HG03139 (cell line): ENCODE data around the gene KCNIP4.
"Not testable (repeated sequence)": the region's sequence is repeated elsewhere in the genome, so short reads cannot be mapped to it uniquely, and the experiment has no call there.

Source experiments
- ATAC-seq: cut with Tn5 transposase; IDR thresholded peaks from one replicate; pipeline ENCODE4 v1.9.1; 2021; ENCODE audit not compliant: unreplicated experiment

The KCNIP4 gene

DNA sequence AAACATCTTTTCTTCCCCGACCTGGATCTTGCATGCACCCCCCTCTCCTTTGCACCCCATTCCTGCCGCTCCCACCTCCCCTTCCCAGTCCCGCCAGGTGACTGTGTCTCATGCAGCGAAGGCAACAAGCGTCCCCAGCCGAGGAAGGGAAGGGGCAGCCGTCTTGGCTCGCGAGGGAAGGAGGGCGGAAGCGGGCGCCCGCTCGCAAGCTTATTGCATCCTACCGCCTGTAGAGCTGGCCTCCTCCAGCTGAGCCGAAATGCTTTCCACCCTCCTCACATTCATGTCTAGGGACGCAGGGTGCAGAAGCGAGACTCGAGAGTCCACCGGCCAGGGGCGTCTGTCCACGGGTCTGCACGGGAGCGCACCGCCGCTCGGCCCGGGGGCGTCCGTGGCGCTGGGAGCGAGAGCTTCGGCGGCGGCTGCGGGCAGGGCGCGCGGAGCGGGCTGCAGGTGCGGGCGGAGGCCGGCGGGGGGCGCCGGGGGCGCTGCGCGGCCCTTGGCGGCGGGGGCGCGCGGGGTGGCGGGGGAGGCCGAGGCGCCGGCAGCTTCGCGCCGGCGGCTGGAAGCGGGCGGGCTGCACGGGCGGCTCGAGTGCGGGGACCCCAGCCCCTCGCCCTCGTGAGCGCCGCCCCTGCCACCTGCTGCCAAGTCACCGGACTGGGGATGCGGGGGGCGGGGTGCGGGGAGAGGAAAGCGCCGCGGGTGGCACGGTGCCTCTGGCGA, at the start of gene KCNIP4:
Gene KCNIP4 (minus strand): TSS at position 426 of the 726 bp plus-strand sequence.
- no peak for ATAC-seq

DNA sequence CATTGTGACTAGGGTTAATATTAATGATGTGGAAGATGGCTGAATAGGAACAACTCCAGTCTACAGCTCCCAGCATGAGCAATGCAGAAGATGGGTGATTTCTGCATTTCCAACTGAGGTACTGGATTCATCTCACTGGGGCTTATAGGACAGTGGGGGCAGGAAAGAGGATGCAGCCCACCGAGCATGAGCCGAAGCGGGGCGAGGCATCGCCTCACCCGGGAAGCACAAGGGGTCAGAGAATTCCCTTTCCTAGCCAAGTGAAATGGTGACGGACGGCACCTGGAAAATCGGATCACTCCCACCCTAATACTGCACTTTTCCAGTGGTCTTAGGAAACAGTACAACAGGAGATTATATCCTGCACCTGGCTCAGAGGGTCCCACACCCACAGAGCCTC, 48.0 kb upstream of the KCNIP4 start:
- not testable (repeated sequence) for ATAC-seq

DNA sequence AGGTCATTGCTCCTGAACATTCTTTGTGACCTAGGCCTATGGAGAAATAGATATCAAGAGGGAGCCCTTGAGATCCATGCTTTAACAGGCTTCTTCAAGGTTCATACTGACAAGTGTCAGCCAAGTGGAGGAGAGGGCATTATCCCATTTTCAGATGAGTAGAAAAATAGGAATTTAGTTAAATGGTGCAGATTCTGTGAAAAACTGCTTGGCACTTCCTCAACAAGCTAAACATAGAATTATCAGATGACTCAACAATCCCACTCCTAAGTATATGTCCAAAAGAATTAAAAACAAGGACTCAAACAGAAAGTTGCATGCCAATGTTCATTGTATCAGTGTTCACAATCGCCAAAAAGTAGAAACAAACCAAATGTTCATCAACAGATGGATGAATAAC, 43.8 kb upstream of the KCNIP4 start:
- no peak for ATAC-seq

DNA sequence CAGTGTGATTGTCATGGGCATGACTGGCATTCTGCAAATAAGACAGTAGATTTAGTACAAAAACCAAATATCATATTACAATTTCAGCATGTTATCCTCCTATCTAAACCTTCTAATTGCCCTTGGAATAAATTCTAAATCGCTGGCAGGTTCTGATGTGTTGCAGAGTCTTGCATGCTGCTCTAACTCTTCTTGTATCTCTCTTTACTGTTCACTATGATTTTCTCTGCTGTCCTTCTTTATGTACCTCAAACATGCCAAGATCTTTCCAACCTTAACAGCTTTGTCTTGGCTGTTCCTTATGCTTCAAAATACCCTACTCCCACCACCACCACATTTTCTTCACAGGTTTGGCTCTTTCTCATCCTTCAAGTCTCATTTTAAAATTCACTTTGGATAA, 43.0 kb upstream of the KCNIP4 start:
- ATAC-seq: no peak

DNA sequence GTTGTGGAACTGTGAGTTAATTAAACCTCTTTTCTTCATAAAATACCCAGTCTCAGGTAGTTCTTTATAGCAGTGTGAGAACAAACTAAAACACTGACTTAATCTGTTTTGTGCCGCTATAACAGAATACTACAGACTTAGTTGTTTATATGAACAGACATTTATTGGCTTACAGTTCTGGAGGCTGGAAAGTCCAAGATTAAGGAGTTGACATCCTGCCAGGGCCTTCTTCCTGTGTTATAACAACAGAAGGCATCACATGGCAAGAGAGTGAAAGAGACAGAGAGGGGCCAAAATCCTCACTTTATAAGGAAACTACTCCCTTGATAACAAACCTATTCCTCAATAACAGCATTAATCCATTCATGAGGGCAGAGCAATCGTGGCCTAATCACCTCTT, 42.5 kb upstream of the KCNIP4 start:
- ATAC-seq: no peak

DNA sequence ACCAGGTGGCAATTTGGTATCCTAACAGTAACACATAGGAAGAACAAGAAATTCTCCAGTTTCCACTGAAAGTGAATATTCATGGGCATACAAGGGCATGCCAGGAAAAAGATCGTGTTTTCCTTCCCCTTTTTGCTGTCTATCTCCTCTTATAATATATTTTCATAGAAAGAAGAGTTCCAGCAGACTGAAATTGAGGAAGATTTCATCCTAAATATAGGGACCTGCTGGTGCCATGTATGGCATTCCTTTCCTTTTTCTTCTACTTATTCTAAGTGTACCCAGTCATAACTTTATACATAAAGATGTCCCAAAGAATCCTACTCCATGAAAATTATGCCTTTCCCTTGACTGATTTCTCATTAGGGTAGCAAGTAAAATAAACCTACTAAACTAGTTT, 40.8 kb upstream of the KCNIP4 start:
- no peak for ATAC-seq

DNA sequence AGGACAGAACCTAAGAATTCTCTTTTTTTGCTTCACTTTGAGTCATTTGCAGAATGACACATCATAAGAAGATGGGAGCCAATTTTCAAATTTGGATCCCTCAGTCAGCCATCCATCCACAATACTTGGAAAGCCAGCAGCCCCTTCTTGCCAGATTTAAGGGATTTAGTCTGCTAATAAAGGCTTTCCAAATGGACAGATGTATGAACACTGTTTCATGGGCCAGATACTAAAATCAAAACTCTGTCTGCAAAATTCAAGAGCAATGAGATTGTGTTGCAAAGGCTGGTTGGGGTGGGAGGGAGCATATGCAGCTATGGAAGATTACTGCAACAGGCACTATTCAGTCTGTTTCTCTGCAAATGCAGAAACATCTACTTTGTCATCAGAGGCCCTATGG, 37.7 kb upstream of the KCNIP4 start:
- no peak for ATAC-seq

DNA sequence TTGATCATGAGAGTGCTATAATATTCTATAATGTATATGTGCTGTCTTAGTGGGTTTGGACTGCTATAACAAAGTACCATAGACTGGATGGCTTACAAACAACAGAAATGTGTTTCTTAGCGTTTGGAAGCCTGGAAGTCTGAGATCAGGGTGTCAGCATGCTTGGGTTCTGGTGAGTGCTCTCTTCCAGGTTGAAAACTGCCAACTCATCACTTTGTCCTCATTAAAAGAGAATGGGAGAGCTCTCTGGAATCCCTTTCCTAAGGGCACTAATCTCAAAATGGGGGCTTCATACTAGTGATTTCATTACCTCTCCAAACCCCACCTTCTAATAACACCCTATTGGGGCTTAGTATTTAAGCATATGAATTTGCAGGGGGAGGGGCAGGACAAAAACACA, 33.5 kb upstream of the KCNIP4 start:
- ATAC-seq: no peak

DNA sequence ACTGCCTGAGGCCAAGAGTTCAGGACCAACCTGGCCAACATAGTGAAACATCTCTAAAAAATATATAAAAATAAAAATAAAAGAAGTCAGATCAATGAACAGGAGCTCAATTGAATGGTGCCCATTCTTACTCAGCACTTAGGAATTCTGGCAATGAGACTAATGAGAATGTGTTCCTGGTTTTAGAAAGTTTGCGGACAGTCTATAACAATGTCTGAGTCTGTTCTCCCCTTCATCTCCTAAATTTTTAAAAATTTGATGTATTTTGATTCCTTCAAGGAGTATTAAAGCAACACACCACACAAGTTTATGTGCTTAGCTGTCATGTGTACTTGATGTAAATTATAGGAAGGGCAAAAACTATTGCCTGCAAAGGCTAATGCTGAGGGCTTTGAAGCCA, 30.6 kb upstream of the KCNIP4 start:
- ATAC-seq: no peak

DNA sequence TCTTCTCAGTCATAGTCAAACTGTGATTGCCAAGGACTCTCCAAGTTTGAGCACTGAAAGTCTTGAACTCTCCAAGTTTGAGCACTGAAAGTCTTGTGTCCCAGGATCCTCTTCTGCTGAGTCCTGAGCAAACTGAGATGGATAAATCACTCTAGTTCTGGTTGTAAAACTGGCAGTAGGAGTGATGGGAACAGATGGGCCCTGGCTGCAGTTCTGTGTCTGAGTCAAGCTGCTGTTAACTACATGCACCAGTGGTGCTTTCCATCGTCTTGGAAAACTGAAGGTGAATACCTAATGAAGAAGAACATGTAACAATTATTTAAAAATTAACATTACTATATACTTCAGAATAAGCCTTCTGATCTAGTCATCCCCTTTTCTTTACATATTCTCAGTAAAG, 27.6 kb upstream of the KCNIP4 start:
- ATAC-seq: no peak

DNA sequence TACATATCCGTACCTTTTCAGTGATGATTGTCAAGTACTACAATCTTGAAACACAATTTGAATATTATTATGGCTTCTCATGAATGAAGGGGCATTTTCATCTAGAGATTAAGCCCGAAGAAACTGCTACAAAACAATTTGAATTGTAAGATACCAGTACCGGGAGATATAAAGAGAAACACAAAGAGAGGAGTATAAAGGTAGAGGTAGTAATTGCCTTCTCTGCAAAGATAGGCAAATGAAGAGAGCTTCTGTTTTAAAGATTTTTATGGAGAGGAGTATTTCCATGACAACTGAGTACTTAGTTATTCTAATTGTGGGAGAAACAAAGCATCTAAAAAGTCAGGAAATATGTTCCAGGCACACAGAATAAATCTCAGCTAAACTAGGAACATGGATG, 25.3 kb upstream of the KCNIP4 start:
- no peak for ATAC-seq

DNA sequence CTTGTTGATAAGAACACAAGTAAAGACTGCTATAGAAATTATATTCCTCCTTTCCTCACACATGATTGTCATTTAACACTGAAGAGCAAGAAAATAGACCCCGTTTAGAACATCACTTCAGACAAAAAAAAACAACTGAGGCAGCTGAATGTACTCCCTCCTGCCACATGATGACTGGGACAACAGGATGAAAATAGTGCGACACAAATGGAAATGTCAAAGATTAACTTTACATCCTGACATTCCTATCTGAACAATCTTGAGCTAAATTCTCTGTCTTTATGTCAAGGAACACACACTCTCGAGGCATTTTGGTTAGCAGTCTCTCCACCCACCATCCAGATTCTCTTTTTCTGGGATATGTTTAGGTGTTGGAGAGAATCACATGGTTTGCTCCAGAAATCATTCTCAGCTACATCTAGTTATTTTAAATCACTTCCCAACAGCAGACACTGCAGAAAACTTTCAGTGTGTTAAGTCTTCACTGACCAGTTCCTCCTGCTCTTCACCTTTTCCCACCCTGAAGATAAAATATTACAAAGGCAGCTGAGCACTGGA, 16.3 kb upstream of the KCNIP4 start:
- no peak for ATAC-seq

DNA sequence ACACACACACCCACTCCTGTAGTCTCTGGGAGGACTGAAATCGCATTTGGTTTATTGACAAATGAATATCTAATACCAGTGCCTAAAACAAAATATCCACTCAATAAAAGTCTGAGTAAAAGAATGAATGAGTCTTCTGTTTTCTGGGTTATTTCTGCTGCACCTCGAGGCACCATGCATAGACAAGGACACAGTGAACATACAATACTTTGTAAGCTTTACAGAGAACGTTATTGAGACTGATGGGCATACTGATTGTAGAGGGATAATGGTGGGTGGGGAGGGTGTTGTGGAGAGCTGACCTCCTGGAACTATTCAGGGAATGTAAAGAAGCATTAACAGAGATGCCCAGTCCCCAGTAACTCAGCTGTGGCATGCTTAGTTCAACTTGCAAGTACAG, 14.1 kb upstream of the KCNIP4 start:
- no peak for ATAC-seq

DNA sequence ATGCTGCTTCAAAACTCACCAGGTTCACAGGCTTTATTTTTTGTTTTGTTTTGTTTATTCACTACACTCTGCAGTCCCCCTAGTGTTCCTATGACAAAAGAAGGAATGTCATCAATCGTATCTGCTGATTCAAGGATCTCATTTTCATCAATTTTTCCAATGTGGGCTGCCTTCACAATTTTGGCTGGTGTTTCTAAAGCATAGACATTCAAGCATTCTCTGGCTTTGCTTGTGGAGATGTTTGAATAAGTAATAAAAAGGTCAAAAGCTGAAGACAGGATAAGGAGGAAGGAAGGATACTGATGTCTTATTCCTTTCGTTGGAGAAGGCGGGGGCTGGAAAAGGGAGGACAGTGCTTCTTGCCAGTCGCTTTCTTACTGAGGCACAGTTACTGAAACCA, 12.2 kb upstream of the KCNIP4 start:
- ATAC-seq: no peak

DNA sequence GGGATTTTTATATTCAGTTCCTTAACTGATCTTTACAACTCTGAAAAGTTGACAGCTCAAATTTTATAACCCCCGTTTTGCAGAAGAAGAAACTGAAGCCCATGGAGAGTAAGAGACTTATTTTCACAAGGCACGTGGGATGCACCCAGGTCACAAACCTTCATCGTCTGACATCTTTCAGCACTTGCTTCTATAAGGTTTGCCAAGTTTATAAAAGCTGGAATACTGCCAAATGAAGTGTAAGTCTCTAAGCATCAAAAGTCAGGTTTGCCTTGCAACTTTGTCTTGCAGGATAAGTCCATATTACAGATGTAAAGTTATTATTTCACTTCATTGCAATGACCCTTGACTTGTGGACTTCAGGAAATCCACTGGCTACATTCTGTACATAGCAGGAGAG, 6.3 kb upstream of the KCNIP4 start:
- ATAC-seq: no peak

DNA sequence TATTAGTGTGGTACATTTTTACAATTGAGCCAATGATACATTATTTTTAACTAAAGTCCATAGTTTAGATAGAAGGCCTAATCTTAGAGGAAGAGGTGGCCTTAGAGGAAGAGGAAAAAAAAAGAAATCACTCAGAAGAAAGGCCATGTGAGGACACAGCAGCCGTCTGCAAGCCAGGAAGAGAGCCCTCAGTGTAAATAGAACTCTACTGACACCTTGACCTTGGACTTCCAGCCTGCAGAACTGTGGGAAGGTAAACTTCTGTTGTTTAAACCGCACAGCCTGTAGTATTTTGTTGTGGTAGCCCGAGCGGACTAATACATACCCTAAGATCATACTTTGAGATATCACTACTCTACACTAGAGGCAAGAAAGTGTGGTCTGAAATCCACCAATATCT, 5.1 kb upstream of the KCNIP4 start:
- no peak for ATAC-seq

DNA sequence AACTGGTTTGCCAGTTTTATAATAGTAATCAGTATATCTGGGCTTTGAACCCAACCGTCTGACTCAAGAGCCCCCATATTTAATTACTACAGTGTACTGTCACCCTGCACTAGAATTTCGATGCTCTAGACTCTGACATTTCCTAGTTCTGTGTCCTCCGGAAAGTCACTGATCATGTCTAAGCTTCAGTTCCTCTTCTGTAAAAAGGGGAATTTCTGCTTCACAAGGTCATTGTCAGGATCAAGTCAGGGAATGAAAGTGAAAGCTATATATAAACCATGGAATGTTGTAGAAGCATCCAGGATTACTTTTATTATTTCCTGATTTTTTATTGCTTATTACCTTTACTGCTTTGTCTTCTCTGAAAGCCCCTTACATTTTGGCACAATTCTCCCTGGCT, 4.0 kb upstream of the KCNIP4 start:
- ATAC-seq: no peak

DNA sequence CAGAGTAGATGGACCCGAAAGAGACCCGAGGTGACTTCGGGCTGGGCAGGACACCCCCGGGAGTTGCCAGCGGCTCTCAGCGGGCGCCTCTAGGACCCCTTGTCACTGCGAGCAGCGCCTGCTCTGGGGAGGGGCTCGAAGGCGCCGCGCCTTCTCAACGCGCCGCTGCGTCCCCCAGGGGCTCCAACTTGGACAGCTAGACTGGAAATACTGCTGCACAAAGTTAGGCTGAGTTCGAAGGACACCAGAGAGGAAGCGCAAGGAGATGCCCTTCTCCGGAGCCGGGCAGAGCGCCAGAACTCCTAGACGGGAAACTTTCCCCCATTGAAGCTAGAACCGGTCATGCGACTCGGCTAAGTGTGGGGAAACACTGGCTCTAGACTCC, 493 bp upstream of the KCNIP4 start:
- ATAC-seq: no peak

DNA sequence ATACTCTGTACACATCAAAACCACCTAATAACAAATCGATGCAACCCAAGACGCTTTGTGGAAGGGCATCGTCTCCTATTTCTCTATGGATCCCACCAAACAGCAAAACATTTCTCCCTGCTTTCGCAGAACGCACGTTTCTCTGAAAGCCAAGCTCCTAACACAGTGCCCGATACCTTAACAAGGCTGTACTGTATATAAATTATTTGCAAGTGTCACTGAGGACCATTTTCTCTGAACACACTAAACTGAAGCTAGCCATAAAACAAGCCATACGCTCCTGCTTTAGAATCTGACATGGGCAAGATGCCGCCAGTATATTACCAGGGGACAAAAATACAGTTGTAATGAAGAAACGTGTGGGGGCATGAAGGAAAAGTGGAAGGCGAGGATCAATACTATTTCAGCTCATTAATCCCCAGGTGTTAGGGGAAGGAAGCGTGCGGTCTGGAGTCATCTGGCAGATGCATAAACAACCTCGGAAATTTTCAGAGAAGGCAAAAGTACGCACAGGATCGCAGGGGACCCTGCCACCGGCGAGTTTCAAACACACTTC, 703 bp downstream of the KCNIP4 start:
- ATAC-seq: no peak

DNA sequence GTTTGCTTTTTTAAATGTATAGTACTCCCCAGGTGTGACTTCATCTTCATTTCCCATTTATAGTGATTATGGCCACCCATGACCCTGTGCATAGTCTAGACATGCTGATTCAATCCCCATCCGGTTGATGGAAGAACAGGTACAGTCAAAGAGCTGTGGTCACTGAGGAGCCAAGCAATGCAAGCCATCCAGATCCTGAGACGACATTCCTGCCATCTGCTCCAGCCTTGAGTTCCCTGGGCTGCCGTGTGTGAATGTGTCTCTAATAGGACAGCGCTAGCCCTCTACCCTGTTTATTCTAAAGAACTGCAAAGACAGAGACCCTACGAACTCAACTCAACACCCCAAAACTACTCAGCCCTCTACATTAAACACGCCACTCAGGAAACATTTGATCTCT, 1.7 kb downstream of the KCNIP4 start:
- no peak for ATAC-seq

DNA sequence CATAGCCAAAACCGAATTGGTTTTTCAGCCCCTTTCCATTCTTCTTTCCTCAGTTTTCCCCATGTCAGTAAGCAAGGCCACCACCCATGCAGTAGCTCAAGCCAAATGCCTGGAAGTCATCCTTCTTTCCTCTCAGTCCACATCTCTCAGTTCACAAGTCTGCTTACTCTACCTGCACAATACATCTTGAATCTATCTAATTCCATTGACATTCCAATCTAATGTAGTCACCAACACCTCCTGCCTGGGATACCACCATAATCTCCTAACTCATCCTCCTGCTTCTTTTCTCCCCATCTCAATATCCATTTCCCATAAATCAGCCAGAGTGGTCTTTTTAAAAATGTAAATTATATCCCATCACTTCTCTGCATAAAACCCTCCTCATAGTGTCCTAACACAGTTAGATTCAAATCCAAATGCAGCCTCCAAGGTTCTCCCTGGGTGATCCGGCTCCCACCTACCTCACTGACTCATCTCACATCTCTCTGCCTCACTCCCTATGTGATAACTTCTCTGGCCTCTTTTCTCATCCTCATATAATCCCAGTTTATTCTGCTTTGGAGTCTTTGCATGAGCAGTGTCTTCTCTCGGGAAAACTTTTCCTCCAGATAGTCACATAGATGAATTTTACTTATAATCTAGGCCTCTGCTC, 26.9 kb downstream of the KCNIP4 start:
- no peak for ATAC-seq

DNA sequence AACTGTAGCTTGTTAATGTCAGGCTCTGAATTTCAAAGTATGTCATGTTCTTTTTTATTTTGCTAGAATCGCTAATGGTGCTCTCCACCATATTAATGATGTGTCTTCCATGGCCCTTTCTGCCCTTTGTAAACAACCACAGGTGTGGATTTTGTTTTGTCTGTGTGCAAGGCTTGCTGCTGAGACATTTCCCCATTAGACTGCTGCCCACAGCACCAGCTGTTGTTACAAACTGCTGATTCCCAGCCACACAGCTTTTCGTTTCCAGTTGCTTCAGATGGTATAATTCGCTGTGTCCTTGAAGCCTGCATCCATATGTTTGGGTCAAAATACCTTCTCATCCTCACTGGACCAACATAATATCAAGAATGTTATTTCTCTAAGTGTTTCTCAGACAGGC, 32.8 kb downstream of the KCNIP4 start:
- ATAC-seq: no peak
